Left colon (tissue), 2 donors: ENCODE data around the gene SLC11A1. TPM values are rescaled to one million over a fixed set of nuclear protein-coding genes. Genes with fewer than 3 reads are reported as not detected.

Experiments used
- ATAC-seq: fragments of 200-7000 bp; cut with Tn5 transposase; one replicate; pipeline ENCODE4 v1.9.1; 2020; ENCODE audit warnings: mild to moderate bottlenecking, moderate library complexity
- DNase-seq, 2 donors: peaks; one replicate each; pipeline ENCODE4 v3.0.0-alpha.2; 2020
- intact Hi-C, 2 donors: fragments of 100-400 bp; cut with DNase I in 1 of 2; cut with micrococcal nuclease in 1 of 2; formaldehyde crosslinking; loops; one replicate each; pipeline versions ENCODE4 v1.11.2 to v1.14.0; 2022; cut with DNase I, micrococcal nuclease
- microRNA-seq, 2 donors: library from miRNA; unstranded; fragments of <30 nt; microRNA quantifications; one replicate each; pipeline versions ENCODE4 v1.1.0 to v1.2.0, GENCODE V29; 2020
- total RNA-seq, 2 donors: library from RNA; stranded (reverse); fragmentation: NEBNext Ultra II Directional; extraction: Animal tissue kit (Norgen Biotek cat#: 25700); gene quantifications; one replicate each; pipeline ENCODE4 v1.2.1, GENCODE V29; 2021
- donor health status: DM: no; HTN: no; CAD: no.
- donor health status: DM: yes; HTN: yes; CAD: no.

The SLC11A1 gene
- total RNA-seq, 2 donors from 2014 or later = 1.7 to 2.0 TPM

DNA sequence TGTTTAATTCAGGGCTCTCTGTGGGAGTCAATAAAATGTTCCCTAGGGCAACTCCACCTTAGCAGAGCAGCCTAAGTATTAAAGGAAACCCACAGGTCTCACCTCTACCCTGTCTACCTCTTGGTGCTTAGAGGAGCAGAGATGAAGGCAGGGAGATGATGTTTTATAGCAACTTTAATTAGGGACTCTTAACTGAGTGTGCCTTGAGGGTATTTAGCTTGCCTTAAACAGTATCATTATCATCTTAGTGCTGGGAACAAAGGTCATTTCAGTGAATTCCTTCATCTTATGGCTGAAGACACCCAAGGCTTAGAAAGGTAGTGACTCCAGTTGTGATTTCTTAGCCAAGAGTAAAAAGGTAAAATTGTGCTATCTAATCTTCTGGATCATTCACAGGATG, 63.5 kb downstream of the SLC11A1 start:
- intact Hi-C loops = no loop called here
- DNase-seq = no peak
- peak; percentile 38 for ATAC-seq

Small RNA genes lying within 50 kb of the gene (microRNA-seq; reads per million reads assigned to microRNA genes)
- gene MIR26B = 32,439 to 74,000 reads per million in 2 donors
- 0 to 0.53 reads per million in 2 donors for gene MIR6810

Other genes starting within 250 kb of the SLC11A1 start
- under 1 TPM in 1 of 2 donors, not detected in 1; 0.11 TPM for gene CXCR1, start 215.3 kb upstream of the SLC11A1 start, total RNA-seq
- 100 to 1,000 TPM; 304 to 347 TPM for gene ARPC2, start 165.1 kb upstream of the SLC11A1 start, total RNA-seq
- gene GPBAR1, start 121.3 kb upstream of the SLC11A1 start, total RNA-seq = 1 to 10 TPM; 1.8 to 3.0 TPM
- 10 to 100 TPM; 96.2 to 97.2 TPM for gene AAMP, start 112.1 kb upstream of the SLC11A1 start, total RNA-seq
- gene PNKD, start 111.8 kb upstream of the SLC11A1 start, total RNA-seq = 100 to 1,000 TPM; 103 to 119 TPM
- gene TMBIM1, start 89.8 kb upstream of the SLC11A1 start, total RNA-seq = 100 to 1,000 TPM; 317 to 426 TPM
- not detected for gene CATIP, start 25.4 kb upstream of the SLC11A1 start, total RNA-seq
- 100 to 1,000 TPM; 153 to 176 TPM for gene CTDSP1, start 17.6 kb downstream of the SLC11A1 start, total RNA-seq
- gene VIL1, start 36.9 kb downstream of the SLC11A1 start, total RNA-seq = 100 to 1,000 TPM; 441 to 488 TPM
- gene USP37, start 186.1 kb downstream of the SLC11A1 start, total RNA-seq = 10 to 100 TPM in 1 of 2 donors, 1 to 10 TPM in 1; 9.3 to 14.6 TPM
- 10 to 100 TPM; 32.7 to 39.1 TPM for gene CNOT9, start 186.6 kb downstream of the SLC11A1 start, total RNA-seq
- 1 to 10 TPM; 1.0 to 3.8 TPM for gene PLCD4, start 225.6 kb downstream of the SLC11A1 start, total RNA-seq